ENCODE results near the gene PRDX5. TPM values are rescaled to one million over a fixed set of nuclear protein-coding genes. Genes with fewer than 3 reads are reported as not detected.

PRDX5 gene
- total and polyA plus RNA-seq, 10 of the 15 experiments (the other 5 are each of a cell fraction or from before 2014, with no cell fraction given) = 95.7 to 406 (median 240) TPM

DNA sequence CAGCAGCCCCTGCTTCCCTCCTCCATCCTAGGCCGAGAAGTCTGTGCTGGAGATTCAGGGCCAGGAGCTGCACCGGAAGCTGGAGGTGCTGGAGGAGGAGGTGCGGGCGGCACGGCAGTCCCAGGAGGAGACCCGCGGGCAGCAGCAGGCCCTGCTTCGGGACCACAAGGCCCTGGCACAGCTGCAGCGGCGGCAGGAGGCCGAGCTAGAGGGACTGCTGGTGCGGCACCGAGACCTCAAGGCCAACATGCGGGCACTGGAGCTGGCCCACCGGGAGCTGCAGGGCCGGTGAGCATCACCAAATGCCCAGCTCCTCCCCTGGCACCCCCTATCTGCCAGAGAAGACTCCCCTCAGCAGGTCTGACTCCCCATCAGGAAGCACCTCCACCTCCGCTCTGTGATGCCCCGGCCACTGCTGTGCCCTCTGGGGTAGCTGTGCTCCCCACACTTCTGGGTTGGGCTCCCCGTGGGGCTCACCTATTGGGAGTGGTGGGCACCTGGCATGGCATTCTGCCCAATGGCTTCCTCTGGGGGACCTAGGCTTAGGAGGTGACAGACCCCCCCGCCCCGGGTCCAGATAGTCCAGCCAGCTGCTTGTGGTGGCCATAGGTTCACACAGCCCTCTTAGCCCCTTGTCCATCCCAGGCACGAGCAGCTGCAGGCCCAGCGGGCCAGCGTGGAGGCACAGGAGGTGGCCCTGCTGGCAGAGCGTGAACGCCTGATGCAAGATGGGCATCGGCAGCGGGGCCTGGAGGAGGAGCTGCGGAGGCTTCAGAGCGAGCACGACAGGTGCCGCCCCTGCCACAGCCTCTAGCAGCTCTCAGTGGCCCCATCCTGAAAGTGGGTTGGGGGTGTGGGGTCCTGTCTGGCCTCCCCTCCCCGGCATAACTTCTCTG lies 34.4 kb downstream of the PRDX5 start:
- ChIA-PET SMC1A (ENCODE audit: uncharacterized antibody, unreplicated experiment) (interaction anchor here (0.9 to 1.3 kb wide), 3 partner anchors 9 to 48 kb away, joined by 3 read pairs; partner anchors contain the start of genes PRDX5 and TRMT112), RAD21 (ENCODE audit: unreplicated experiment) (interaction anchor here (1.0 to 9.7 kb wide), 3 partner anchors 11 to 47 kb away, joined by 3 to 176 read pairs (median 53); partner anchors contain the start of genes CCDC88B, ESRRA, PRDX5 and TRMT112), POLR2A (interaction anchor here (0.6 to 1.4 kb wide), 5 partner anchors 12 to 550 kb away, joined by 3 to 7 read pairs (median 4); partner anchors contain the start of genes PRDX5 and TRMT112), CTCF (interaction anchor here (1.1 to 7.3 kb wide), 7 partner anchors 12 to 337 kb away, joined by 3 to 143 read pairs (median 4); partner anchors contain the start of genes CATSPERZ, CCDC88B, ESRRA and FERMT3)
- Histone ChIP-seq H3K4me3 (no peak overlapping the region), H3K9ac (ENCODE audit: control insufficient read depth, insufficient read depth, low read length) (no peak overlapping the region), H3K4me1 (ENCODE audit: control insufficient read depth, insufficient read depth, low read length) (no peaks in the 10 kb centered on the region), H4K20me1 (ENCODE audit: control insufficient read depth, insufficient read depth) (no peaks in the 10 kb centered on the region), H3K9me3 (replicated peaks; ENCODE audit: control insufficient read depth, insufficient read depth, low read length) (no peaks in the 10 kb centered on the region), H3K27me3 (replicated peaks in 1 of 2; ENCODE audit: control insufficient read depth in 2 of 2, insufficient read depth in 2 of 2, low read length in 1 of 2) (no peaks in the 10 kb centered on the region), H3K27ac (ENCODE audit: control insufficient read depth, insufficient read depth) (no peak overlapping the region), H2AFZ (ENCODE audit: control insufficient read depth, low read depth, low read length) (no peak overlapping the region), H3K4me2 (ENCODE audit: control insufficient read depth, insufficient read depth) (no peak overlapping the region), H3K36me3 (ENCODE audit: control insufficient read depth in 2 of 2, insufficient read depth in 2 of 2, low read length in 1 of 2) (peaks cover 0 to 6% of the 10 kb centered on the region in 2 experiments; a peak in 2 of 4 replicates), H3K79me2 (ENCODE audit: control insufficient read depth, insufficient read depth, low read length) (no peaks in the 10 kb centered on the region)
- no peak for FAIRE-seq
- TF ChIP-seq DPF2 (IDR thresholded peaks at IDR 0.05) (no peak), POLR2A (IDR thresholded peaks at IDR 0.05; ENCODE audit: low read depth, low read length) (0 out of 2 replicates have a peak, but pooled peaks have one; percentile 0)
- WGBS (ENCODE audit: insufficient coverage, insufficient replicate concordance, low lambda C conversion rate, missing lambda C conversion rate) = 88% methylated on average over 31 of the region's 33 CpGs
- no peak for ATAC-seq
- in situ Hi-C loops (cut with MboI) (no loop called here), intact Hi-C loops (cut with micrococcal nuclease; ENCODE audit: unreplicated experiment) (no loop called here)
- BruUV-seq (replicated peaks) = no TSS peak
- no peak for DNase-seq (ENCODE audit: low read depth, low spot score)

DNA sequence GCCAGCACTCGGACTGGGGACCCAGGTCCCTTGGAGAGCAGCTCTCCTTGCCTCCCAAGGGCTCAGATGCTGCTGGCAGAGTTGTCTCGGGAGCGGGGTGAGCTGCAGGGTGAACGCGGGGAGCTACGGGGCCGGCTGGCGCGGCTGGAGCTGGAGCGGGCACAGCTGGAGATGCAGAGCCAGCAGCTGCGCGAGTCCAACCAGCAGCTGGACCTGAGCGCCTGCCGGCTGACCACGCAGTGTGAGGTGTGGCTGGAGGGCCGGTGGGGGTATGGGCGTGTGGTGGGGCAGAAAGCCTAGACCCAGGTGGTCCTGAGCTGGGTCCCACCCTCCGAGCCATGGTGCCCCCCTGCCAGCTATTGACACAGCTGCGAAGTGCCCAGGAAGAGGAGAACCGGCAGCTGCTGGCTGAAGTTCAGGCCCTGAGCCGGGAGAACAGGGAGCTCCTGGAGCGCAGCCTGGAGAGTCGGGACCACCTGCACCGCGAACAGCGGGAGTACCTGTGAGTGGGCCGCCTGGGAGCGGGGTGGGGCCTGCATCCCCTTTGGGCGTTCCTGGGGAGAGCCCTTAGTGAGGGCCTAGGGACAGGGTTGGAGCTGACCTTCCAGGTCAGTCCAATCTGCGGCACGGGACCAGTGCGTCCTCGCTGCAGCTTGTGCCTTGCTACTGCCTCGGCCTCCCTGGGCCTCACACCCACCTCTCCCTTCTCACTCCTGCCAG lies 35.2 kb downstream of the PRDX5 start:
- in situ Hi-C loops (cut with MboI) = no loop called here
- Histone ChIP-seq H3K4me2 (ENCODE audit: control insufficient read depth, insufficient read depth) (no peak overlapping the region), H3K4me3 (no peak overlapping the region), H3K4me1 (ENCODE audit: control insufficient read depth, insufficient read depth, low read length) (peaks cover under 1% of the 10 kb centered on the region; the same call in 1 of the 2 replicates), H3K9ac (ENCODE audit: control insufficient read depth, insufficient read depth, low read length) (no peak overlapping the region), H2AFZ (ENCODE audit: control insufficient read depth, low read depth, low read length) (no peak overlapping the region), H3K36me3 (ENCODE audit: control insufficient read depth in 2 of 2, insufficient read depth in 2 of 2, low read length in 1 of 2) (peaks cover 0 to 6% of the 10 kb centered on the region in 2 experiments; a peak in 2 of 4 replicates), H3K27me3 (replicated peaks in 1 of 2; ENCODE audit: control insufficient read depth in 2 of 2, insufficient read depth in 2 of 2, low read length in 1 of 2) (no peaks in the 10 kb centered on the region), H3K27ac (ENCODE audit: control insufficient read depth, insufficient read depth) (no peak overlapping the region), H3K9me3 (replicated peaks; ENCODE audit: control insufficient read depth, insufficient read depth, low read length) (no peaks in the 10 kb centered on the region), H3K79me2 (ENCODE audit: control insufficient read depth, insufficient read depth, low read length) (no peaks in the 10 kb centered on the region), H4K20me1 (ENCODE audit: control insufficient read depth, insufficient read depth) (no peaks in the 10 kb centered on the region)
- DNase-seq (ENCODE audit: low read depth, low spot score) (no peak), ATAC-seq (no peak), FAIRE-seq (no peak)
- TSS peak; percentile 45 for BruUV-seq (replicated peaks)
- intact Hi-C loops (cut with micrococcal nuclease; ENCODE audit: unreplicated experiment) = no loop called here
- 89% methylated on average over 29 of the region's 34 CpGs for WGBS (ENCODE audit: insufficient coverage, insufficient replicate concordance, low lambda C conversion rate, missing lambda C conversion rate)
- POLR2A ChIA-PET = interaction anchor here (0.6 to 1.4 kb wide), 5 partner anchors 13 to 551 kb away, joined by 3 to 7 read pairs (median 4); partner anchors contain the start of genes PRDX5 and TRMT112
- RAD21 ChIA-PET (ENCODE audit: unreplicated experiment) = interaction anchor here (0.6 to 9.7 kb wide), 3 partner anchors 12 to 149 kb away, joined by 3 to 176 read pairs (median 53); partner anchors contain the start of genes CCDC88B, PRDX5 and TRMT112
- no peak for TF ChIP-seq MTA2 (IDR thresholded peaks at IDR 0.05; ENCODE audit: low read depth)
- CTCF ChIA-PET = interaction anchor here (0.6 to 7.3 kb wide), 8 partner anchors 13 to 1576 kb away, joined by 3 to 143 read pairs (median 3); partner anchors contain the start of genes CATSPERZ, CCDC88B, ESRRA and PRDX5
- SMC1A ChIA-PET (ENCODE audit: uncharacterized antibody, unreplicated experiment) = interaction anchor here (0.9 to 1.3 kb wide), 2 partner anchors 10 to 49 kb away, joined by 3 read pairs; no protein-coding TSS in a partner anchor

All from GM12878 (cell line).